Measurements from ENCODE around the gene DHCR24. TPM values are rescaled to one million over a fixed set of nuclear protein-coding genes. Genes with fewer than 3 reads are reported as not detected.

The DHCR24 gene
- total and polyA plus RNA-seq, 2 of the 13 experiments (the other 11 are each of a cell fraction or from before 2014, with no cell fraction given) = 374 to 448 TPM

DNA sequence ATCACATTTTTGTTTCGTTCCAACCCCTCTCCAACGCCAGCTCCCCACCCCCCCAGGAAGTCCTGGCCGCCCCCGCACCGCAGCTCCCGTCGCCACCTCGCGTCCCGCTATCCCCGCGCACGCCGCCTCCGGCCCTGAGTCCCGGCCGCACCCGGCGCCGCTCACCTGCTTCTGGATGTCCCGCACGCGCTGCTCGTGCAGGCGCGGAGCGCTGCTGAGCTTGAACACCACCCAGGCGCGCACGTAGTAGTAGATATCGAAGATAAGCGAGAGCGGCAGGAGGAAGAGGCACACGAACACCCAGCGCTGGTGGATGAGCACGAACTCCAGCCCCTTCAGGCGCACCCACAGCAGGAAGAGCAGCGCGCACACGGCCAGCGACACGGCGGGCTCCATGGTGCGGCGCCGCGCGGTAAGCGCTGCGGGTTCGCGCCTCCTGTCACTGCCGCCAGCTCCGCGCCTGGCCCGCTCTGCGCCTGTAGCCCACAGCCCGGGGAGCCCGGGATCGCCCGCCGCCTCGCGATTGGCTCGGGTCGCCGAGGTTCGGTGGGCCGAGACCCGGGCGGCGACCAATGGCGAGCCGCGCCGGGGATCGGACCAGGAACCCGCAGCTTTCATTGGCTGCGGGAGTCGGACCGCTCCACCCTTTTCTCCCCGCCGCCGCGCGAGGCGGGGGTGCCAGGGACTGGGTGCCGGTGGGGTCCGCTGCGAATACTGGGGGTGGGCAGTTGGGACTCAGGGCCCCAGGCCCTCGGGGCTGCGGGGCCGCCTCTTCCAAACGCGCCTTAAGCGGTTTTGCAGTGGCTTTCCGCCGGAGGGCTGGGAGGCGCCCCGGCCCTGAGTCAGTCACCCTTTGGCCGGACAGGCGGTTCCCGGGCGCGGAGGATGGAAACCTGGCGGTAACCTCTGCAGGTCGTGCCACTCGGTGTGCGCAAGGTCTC is at the start of gene DHCR24 (continued):
- TF ChIP-seq, protein P1, sequence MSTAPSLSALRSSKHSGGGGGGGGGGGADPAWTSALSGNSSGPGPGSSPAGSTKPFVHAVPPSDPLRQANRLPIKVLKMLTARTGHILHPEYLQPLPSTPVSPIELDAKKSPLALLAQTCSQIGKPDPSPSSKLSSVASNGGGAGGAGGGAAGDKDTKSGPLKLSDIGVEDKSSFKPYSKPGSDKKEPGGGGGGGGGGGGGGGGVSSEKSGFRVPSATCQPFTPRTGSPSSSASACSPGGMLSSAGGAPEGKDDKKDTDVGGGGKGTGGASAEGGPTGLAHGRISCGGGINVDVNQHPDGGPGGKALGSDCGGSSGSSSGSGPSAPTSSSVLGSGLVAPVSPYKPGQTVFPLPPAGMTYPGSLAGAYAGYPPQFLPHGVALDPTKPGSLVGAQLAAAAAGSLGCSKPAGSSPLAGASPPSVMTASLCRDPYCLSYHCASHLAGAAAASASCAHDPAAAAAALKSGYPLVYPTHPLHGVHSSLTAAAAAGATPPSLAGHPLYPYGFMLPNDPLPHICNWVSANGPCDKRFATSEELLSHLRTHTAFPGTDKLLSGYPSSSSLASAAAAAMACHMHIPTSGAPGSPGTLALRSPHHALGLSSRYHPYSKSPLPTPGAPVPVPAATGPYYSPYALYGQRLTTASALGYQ (CRISPR knock-in tag; IDR thresholded peaks at IDR 0.05) = peak; percentile 40; the same call in 1 of the 2 replicates
- TF ChIP-seq HOXA3 (CRISPR knock-in tag; IDR thresholded peaks at IDR 0.05) = peak; percentile 67
- peak; percentile 46; the same call in 1 of the 2 replicates for TF ChIP-seq ZNF367 (CRISPR knock-in tag; IDR thresholded peaks at IDR 0.05; ENCODE audit: borderline replicate concordance)
- peak; percentile 99 for TF ChIP-seq ZNF605 (CRISPR knock-in tag; IDR thresholded peaks at IDR 0.05)
- peak; percentile 85 for TF ChIP-seq NRL (CRISPR knock-in tag; IDR thresholded peaks at IDR 0.05; ENCODE audit: borderline replicate concordance)
- TF ChIP-seq ADNP (CRISPR knock-in tag; IDR thresholded peaks at IDR 0.05) = no peak
- TF ChIP-seq JUNB (CRISPR knock-in tag; IDR thresholded peaks at IDR 0.05; ENCODE audit: borderline replicate concordance) = no peak
- TF ChIP-seq, protein P2, sequence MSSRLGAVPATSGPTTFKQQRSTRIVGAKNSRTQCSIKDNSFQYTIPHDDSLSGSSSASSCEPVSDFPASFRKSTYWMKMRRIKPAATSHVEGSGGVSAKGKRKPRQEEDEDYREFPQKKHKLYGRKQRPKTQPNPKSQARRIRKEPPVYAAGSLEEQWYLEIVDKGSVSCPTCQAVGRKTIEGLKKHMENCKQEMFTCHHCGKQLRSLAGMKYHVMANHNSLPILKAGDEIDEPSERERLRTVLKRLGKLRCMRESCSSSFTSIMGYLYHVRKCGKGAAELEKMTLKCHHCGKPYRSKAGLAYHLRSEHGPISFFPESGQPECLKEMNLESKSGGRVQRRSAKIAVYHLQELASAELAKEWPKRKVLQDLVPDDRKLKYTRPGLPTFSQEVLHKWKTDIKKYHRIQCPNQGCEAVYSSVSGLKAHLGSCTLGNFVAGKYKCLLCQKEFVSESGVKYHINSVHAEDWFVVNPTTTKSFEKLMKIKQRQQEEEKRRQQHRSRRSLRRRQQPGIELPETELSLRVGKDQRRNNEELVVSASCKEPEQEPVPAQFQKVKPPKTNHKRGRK (CRISPR knock-in tag; IDR thresholded peaks at IDR 0.05) = no peak
- TF ChIP-seq, protein P3, sequence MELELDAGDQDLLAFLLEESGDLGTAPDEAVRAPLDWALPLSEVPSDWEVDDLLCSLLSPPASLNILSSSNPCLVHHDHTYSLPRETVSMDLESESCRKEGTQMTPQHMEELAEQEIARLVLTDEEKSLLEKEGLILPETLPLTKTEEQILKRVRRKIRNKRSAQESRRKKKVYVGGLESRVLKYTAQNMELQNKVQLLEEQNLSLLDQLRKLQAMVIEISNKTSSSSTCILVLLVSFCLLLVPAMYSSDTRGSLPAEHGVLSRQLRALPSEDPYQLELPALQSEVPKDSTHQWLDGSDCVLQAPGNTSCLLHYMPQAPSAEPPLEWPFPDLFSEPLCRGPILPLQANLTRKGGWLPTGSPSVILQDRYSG (CRISPR knock-in tag; IDR thresholded peaks at IDR 0.05) = no peak
- TF ChIP-seq, protein P4, sequence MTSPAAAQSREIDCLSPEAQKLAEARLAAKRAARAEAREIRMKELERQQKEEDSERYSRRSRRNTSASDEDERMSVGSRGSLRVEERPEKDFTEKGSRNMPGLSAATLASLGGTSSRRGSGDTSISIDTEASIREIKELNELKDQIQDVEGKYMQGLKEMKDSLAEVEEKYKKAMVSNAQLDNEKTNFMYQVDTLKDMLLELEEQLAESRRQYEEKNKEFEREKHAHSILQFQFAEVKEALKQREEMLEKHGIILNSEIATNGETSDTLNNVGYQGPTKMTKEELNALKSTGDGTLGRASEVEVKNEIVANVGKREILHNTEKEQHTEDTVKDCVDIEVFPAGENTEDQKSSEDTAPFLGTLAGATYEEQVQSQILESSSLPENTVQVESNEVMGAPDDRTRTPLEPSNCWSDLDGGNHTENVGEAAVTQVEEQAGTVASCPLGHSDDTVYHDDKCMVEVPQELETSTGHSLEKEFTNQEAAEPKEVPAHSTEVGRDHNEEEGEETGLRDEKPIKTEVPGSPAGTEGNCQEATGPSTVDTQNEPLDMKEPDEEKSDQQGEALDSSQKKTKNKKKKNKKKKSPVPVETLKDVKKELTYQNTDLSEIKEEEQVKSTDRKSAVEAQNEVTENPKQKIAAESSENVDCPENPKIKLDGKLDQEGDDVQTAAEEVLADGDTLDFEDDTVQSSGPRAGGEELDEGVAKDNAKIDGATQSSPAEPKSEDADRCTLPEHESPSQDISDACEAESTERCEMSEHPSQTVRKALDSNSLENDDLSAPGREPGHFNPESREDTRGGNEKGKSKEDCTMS (CRISPR knock-in tag; conservative IDR thresholded peaks at IDR 0.05) = no peak
- TF ChIP-seq AGO1 (IDR thresholded peaks at IDR 0.05; ENCODE audit: low read depth, low read length, poor library complexity, severe bottlenecking) = no peak
- no peak for TF ChIP-seq SMAD3 (CRISPR knock-in tag; IDR thresholded peaks at IDR 0.05)
- TF ChIP-seq KLF6 (CRISPR knock-in tag; IDR thresholded peaks at IDR 0.05) = peak; percentile 74
- no peak for TF ChIP-seq RFXANK (CRISPR knock-in tag; IDR thresholded peaks at IDR 0.05)
- no peak for TF ChIP-seq EED (CRISPR knock-in tag; IDR thresholded peaks at IDR 0.05)
- TF ChIP-seq NCOR1 (IDR thresholded peaks at IDR 0.05; ENCODE audit: borderline replicate concordance, low read length) = no peak
- peak; percentile 41; the same call in 1 of the 2 replicates for TF ChIP-seq TBX3 (IDR thresholded peaks at IDR 0.05; ENCODE audit: borderline replicate concordance)
- no peak for TF ChIP-seq SMYD3 (CRISPR knock-in tag; IDR thresholded peaks at IDR 0.05)
- TF ChIP-seq ZBTB21 (CRISPR knock-in tag; IDR thresholded peaks at IDR 0.05) = no peak
- TF ChIP-seq KLF12 (CRISPR knock-in tag; IDR thresholded peaks at IDR 0.05; ENCODE audit: borderline replicate concordance) = 0 out of 2 replicates have a peak, but pooled peaks have one; percentile 31
- no peak for TF ChIP-seq TEAD3 (CRISPR knock-in tag; optimal IDR thresholded peaks at IDR 0.05; ENCODE audit: borderline replicate concordance)

Data from HepG2 (cell line).